Neural progenitor cell (in vitro differentiated cells): ENCODE results near the gene NRGN. TPM values are rescaled to one million over a fixed set of nuclear protein-coding genes. Genes with fewer than 3 reads are reported as not detected.

ENCODE experiments used
- DNase-seq: peaks from one replicate; pipeline ENCODE4 v3.0.0-alpha.2; 2016; ENCODE audit warnings: low spot score
- H2AFZ ChIP-seq: fragments of 200-600 bp; sonication (generic); replicated peaks from 2 replicates; pipeline ENCODE4 v1.6.1; 2016; ENCODE audit warnings: antibody characterized with exemption
- H3F3A ChIP-seq: fragments of 200-600 bp; sonication (generic); 2 replicates; pipeline ENCODE4 v1.6.1; 2016; ENCODE audit warnings: antibody characterized with exemption, low read depth
- H3K27ac ChIP-seq: fragments of 200-600 bp; sonication (generic); 2 replicates; pipeline ENCODE4 v1.5.1; 2016; ENCODE audit warnings: mild to moderate bottlenecking
- H3K27me3 ChIP-seq: fragments of 200-600 bp; sonication (generic); 2 replicates; pipeline ENCODE4 v1.6.1; 2016; ENCODE audit warnings: mild to moderate bottlenecking, moderate library complexity
- H3K36me3 ChIP-seq: fragments of 200-600 bp; sonication (generic); 2 replicates; pipeline ENCODE4 v1.5.1; 2016
- H3K4me1 ChIP-seq: fragments of 200-600 bp; sonication (generic); 2 replicates; pipeline ENCODE4 v1.6.1; 2016; ENCODE audit warnings: mixed run types
- H3K4me2 ChIP-seq: fragments of 200-600 bp; sonication (generic); 2 replicates; pipeline ENCODE4 v1.6.1; 2016
- H3K4me3 ChIP-seq: fragments of 200-600 bp; sonication (generic); 2 replicates; pipeline ENCODE4 v1.5.1; 2016
- H3K79me2 ChIP-seq: fragments of 200-600 bp; sonication (generic); 2 replicates; pipeline ENCODE4 v1.6.1; 2016; ENCODE audit warnings: low read depth
- H3K9ac ChIP-seq: fragments of 200-600 bp; sonication (generic); 2 replicates; pipeline ENCODE4 v1.6.1; 2016
- H3K9me3 ChIP-seq: fragments of 200-600 bp; sonication (generic); 2 replicates; pipeline ENCODE4 v1.5.1; 2016; ENCODE audit warnings: low read depth
- H4K20me1 ChIP-seq: fragments of 200-600 bp; sonication (generic); 2 replicates; pipeline ENCODE4 v1.6.1; 2016; ENCODE audit warnings: low read depth
- H3K27ac Mint-ChIP-seq: 3 replicates; pipeline ENCODE4 v1.8.0; 2021; ENCODE audit warnings: mixed read lengths
- H3K27me3 Mint-ChIP-seq: 2 replicates; pipeline ENCODE4 v1.8.0; 2022; ENCODE audit warnings: low read depth, mild to moderate bottlenecking, inconsistent platforms, moderate library complexity, mixed read lengths; ENCODE audit not compliant: insufficient read depth
- H3K36me3 Mint-ChIP-seq: 3 replicates; pipeline ENCODE4 v1.8.0; 2021; ENCODE audit warnings: mixed read lengths
- H3K4me1 Mint-ChIP-seq: 3 replicates; pipeline ENCODE4 v1.8.0; 2021; ENCODE audit warnings: mixed read lengths
- H3K4me3 Mint-ChIP-seq: 3 replicates; pipeline ENCODE4 v1.8.0; 2021; ENCODE audit warnings: mild to moderate bottlenecking, moderate library complexity, mixed read lengths
- H3K9me3 Mint-ChIP-seq: 3 replicates; pipeline ENCODE4 v1.8.0; 2020; ENCODE audit warnings: mixed read lengths
- EZH2 ChIP-seq: fragments of 200-600 bp; sonication (generic); IDR thresholded peaks from 2 replicates; pipeline ENCODE4 v1.6.1; 2017; ENCODE audit warnings: antibody characterized with exemption, mild to moderate bottlenecking, moderate library complexity
- EZH2phosphoT487 ChIP-seq: fragments of 200-600 bp; sonication (generic); IDR thresholded peaks from 2 replicates; pipeline ENCODE4 v1.6.1; 2017; ENCODE audit warnings: antibody characterized with exemption
- total RNA-seq: library from RNA; depleted of rRNA; stranded (reverse); fragments of >200 nt; gene quantifications from 2 replicates; pipeline ENCODE4 v1.2.3, GENCODE V29; 2015; ENCODE audit warnings: low replicate concordance
- TF ChIP-seq, protein P1 (sequence below): fragments of 200-600 bp; sonication (generic); IDR thresholded peaks from 2 replicates; pipeline ENCODE4 v1.5.1; 2017; ENCODE audit warnings: antibody characterized with exemption, mild to moderate bottlenecking

Gene NRGN
- total RNA-seq, 1 donor from 2014 or later = 0.39 TPM

DNA sequence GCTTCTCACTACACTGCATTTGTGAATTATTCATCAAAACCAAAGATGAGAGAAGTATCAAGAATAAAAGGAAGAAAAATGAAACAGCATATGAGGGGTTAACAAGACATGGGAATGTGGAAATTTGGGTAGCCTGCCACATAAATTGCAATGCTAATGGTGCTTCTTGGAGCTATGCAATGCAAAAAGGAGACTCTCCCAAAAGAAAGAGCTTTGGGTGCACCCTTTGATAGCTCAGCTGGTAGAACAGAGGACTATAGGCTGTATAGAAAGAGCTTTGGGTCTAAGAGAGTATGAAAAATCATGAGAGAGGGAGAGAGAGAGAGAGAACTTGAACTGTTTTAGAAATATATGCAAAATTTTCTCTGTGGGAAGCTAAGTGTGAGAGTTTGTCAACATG is 39.7 kb upstream of the NRGN start:
- H3K9me3 ChIP-seq = no peaks in the 10 kb centered on the region
- Mint-ChIP-seq H3K4me1 (no peaks in the 10 kb centered on the region), H3K4me3 (no peak overlapping the region), H3K9me3 (no peaks in the 10 kb centered on the region), H3K27me3 (no peaks in the 10 kb centered on the region), H3K36me3 (peaks cover 7% of the 10 kb centered on the region), H3K27ac (no peak overlapping the region)
- TF ChIP-seq EZH2phosphoT487 (no peak), EZH2 (no peak)
- TF ChIP-seq, protein P1, sequence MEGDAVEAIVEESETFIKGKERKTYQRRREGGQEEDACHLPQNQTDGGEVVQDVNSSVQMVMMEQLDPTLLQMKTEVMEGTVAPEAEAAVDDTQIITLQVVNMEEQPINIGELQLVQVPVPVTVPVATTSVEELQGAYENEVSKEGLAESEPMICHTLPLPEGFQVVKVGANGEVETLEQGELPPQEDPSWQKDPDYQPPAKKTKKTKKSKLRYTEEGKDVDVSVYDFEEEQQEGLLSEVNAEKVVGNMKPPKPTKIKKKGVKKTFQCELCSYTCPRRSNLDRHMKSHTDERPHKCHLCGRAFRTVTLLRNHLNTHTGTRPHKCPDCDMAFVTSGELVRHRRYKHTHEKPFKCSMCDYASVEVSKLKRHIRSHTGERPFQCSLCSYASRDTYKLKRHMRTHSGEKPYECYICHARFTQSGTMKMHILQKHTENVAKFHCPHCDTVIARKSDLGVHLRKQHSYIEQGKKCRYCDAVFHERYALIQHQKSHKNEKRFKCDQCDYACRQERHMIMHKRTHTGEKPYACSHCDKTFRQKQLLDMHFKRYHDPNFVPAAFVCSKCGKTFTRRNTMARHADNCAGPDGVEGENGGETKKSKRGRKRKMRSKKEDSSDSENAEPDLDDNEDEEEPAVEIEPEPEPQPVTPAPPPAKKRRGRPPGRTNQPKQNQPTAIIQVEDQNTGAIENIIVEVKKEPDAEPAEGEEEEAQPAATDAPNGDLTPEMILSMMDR = no peak
- no peak overlapping the region for H3K27ac ChIP-seq
- H3K79me2 ChIP-seq = no peaks in the 10 kb centered on the region
- H3F3A ChIP-seq = no peaks in the 10 kb centered on the region
- no peaks in the 10 kb centered on the region for H4K20me1 ChIP-seq
- no peak overlapping the region for H2AFZ ChIP-seq
- H3K4me3 ChIP-seq = no peak overlapping the region
- no peaks in the 10 kb centered on the region for H3K27me3 ChIP-seq
- H3K36me3 ChIP-seq = no peaks in the 10 kb centered on the region
- H3K4me2 ChIP-seq = no peak overlapping the region
- no peak overlapping the region for H3K9ac ChIP-seq
- DNase-seq = no peak
- no peaks in the 10 kb centered on the region for H3K4me1 ChIP-seq

DNA sequence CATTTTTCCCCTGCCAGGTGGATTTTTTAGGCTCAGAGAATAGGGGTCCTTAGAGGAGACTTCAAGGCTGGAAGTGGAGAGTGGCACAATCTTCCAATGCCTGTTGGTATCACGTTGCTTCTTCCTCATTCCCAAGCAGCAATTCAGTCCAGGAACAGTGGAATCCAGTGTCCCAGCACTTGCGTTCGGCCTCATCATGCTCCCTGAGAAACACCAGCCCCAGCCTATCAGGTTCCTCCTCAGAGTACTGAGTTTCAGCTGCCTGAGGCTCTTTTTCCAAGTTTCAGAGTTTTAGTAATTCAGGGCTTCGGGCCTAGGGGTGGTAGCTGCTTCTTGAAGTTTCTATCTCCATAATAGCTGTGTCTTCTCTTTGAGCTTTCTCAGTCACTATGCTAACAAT is 31.9 kb upstream of the NRGN start:
- no peak overlapping the region for H3K4me3 ChIP-seq
- Mint-ChIP-seq H3K27me3 (no peaks in the 10 kb centered on the region), H3K4me3 (no peak overlapping the region), H3K9me3 (peaks cover 12% of the 10 kb centered on the region), H3K27ac (no peak overlapping the region), H3K4me1 (peaks cover 3% of the 10 kb centered on the region), H3K36me3 (peaks cover 1% of the 10 kb centered on the region)
- no peak for TF ChIP-seq EZH2phosphoT487
- TF ChIP-seq EZH2 = no peak
- no peaks in the 10 kb centered on the region for H3F3A ChIP-seq
- H3K4me2 ChIP-seq = no peak overlapping the region
- no peaks in the 10 kb centered on the region for H3K9me3 ChIP-seq
- no peak overlapping the region for H2AFZ ChIP-seq
- no peak for DNase-seq
- no peak overlapping the region for H3K27ac ChIP-seq
- H3K9ac ChIP-seq = no peak overlapping the region
- H3K27me3 ChIP-seq = no peaks in the 10 kb centered on the region
- H4K20me1 ChIP-seq = no peaks in the 10 kb centered on the region
- H3K79me2 ChIP-seq = no peaks in the 10 kb centered on the region
- H3K36me3 ChIP-seq = no peaks in the 10 kb centered on the region
- no peaks in the 10 kb centered on the region for H3K4me1 ChIP-seq

DNA sequence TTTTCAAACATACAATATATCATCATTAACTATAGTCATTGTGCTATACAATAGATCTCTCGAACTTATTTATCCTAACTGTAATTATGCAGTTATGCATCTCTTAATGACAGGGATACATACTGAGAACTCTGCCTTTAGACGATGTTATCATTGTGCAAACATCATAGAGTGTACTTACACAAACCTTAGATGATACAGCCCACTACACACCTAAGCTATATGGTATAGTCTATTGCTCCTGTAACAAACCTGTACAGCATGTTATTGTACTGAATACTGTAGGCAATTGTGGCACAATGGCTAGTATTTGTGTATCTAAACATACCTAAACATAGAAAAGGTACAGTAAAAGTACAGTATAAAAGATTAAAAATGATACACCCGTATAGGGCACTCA is 27.4 kb upstream of the NRGN start:
- H3K9me3 ChIP-seq = no peaks in the 10 kb centered on the region
- Mint-ChIP-seq H3K4me1 (peaks cover under 1% of the 10 kb centered on the region), H3K36me3 (no peaks in the 10 kb centered on the region), H3K4me3 (no peak overlapping the region), H3K27ac (no peak overlapping the region), H3K27me3 (peaks cover 2% of the 10 kb centered on the region), H3K9me3 (peaks cover 7% of the 10 kb centered on the region)
- H3K4me3 ChIP-seq = no peak overlapping the region
- no peak overlapping the region for H2AFZ ChIP-seq
- no peaks in the 10 kb centered on the region for H3K36me3 ChIP-seq
- H3K79me2 ChIP-seq = no peaks in the 10 kb centered on the region
- H3K27ac ChIP-seq = no peak overlapping the region
- H3K4me1 ChIP-seq = peaks cover 1% of the 10 kb centered on the region
- H3K9ac ChIP-seq = no peak overlapping the region
- H3K27me3 ChIP-seq = peaks cover 27% of the 10 kb centered on the region
- no peak for DNase-seq
- TF ChIP-seq EZH2 = no peak
- TF ChIP-seq, protein P1 = no peak
- no peak for TF ChIP-seq EZH2phosphoT487
- H4K20me1 ChIP-seq = no peaks in the 10 kb centered on the region
- no peaks in the 10 kb centered on the region for H3F3A ChIP-seq
- no peak overlapping the region for H3K4me2 ChIP-seq

DNA sequence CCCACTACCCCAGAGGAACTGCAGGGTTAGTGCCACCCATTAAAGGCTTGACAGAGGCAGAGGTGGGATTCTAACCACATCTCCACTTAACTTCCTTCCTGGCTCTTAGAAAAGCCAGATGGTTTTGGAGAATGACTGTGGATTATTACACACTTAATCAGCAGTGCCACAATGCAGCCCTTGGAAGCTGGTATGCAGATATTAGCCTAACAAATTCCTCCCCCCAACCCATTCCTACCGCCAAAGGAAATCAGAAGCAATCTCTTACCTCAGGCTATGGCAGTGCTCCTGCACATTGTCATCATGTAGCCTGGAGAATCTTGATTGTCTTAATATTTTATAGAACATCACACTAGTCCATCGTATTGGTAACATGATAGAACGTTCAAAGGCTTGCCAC is 23.2 kb upstream of the NRGN start:
- no peak overlapping the region for H3K4me3 Mint-ChIP-seq

More for the DNA sequence above, 23.2 kb upstream of the NRGN start:
- Histone ChIP-seq H3K36me3 (no peaks in the 10 kb centered on the region), H3K4me1 (peaks cover 22% of the 10 kb centered on the region), H3K4me2 (no peak overlapping the region), H2AFZ (no peak overlapping the region), H3K9me3 (no peaks in the 10 kb centered on the region), H3K9ac (no peak overlapping the region), H4K20me1 (no peaks in the 10 kb centered on the region), H3K79me2 (no peaks in the 10 kb centered on the region), H3K27me3 (peaks cover 69% of the 10 kb centered on the region), H3K4me3 (no peak overlapping the region), H3F3A (peaks cover 17% of the 10 kb centered on the region), H3K27ac (no peak overlapping the region)
- Mint-ChIP-seq H3K4me1 (peaks cover 27% of the 10 kb centered on the region), H3K36me3 (no peaks in the 10 kb centered on the region), H3K9me3 (peaks cover 2% of the 10 kb centered on the region), H3K27me3 (peaks cover 14% of the 10 kb centered on the region), H3K27ac (no peak overlapping the region)
- TF ChIP-seq EZH2 (no peak), EZH2phosphoT487 (no peak)
- TF ChIP-seq, protein P1 = no peak
- DNase-seq = no peak
